ENCODE results near the gene WDR26. TPM values are rescaled to one million over a fixed set of nuclear protein-coding genes. Genes with fewer than 3 reads are reported as not detected.

Gene WDR26
- total RNA-seq, 4 donors from 2014 or later, result 45.9 to 76.9 (median 65.7) TPM

- no peaks in the 10 kb centered on the region for H3K36me3 ChIP-seq
- TF ChIP-seq CTCF (IDR thresholded peaks at IDR 0.05), result no peak
- no peak for TF ChIP-seq POLR2A (IDR thresholded peaks at IDR 0.05)
- no peak overlapping the region for H3K27ac ChIP-seq
- no peaks in the 10 kb centered on the region for H3K9me3 ChIP-seq
- no peaks in the 10 kb centered on the region for H3K4me1 ChIP-seq
- no peak overlapping the region for H3K4me3 ChIP-seq
- intact Hi-C loops (cut with DNase I; ENCODE audit: low total_unique reads), result no loop called here
- no peaks in the 10 kb centered on the region for H3K27me3 ChIP-seq
- DNase-seq, result no peak
These were observed 28.4 kb downstream of the WDR26 start for GRCh38 chr1:224406216-224406615.

GRCh38 chr1:224405604-224405970 is 29.0 kb downstream of the WDR26 start:
- no peak for TF ChIP-seq CTCF (IDR thresholded peaks at IDR 0.05)
- no peak for TF ChIP-seq POLR2A (IDR thresholded peaks at IDR 0.05)
- Histone ChIP-seq H3K27me3 (no peaks in the 10 kb centered on the region), H3K4me3 (no peak overlapping the region), H3K9me3 (no peaks in the 10 kb centered on the region), H3K36me3 (no peaks in the 10 kb centered on the region), H3K27ac (no peak overlapping the region), H3K4me1 (no peaks in the 10 kb centered on the region)
- intact Hi-C loops (cut with DNase I; ENCODE audit: low total_unique reads), result no loop called here
- DNase-seq, result no peak

- Histone ChIP-seq H3K4me1 (no peaks in the 10 kb centered on the region), H3K4me3 (no peak overlapping the region), H3K9me3 (no peaks in the 10 kb centered on the region), H3K36me3 (no peaks in the 10 kb centered on the region), H3K27me3 (no peaks in the 10 kb centered on the region), H3K27ac (no peak overlapping the region)
- DNase-seq, result no peak
- intact Hi-C loops (cut with DNase I; ENCODE audit: low total_unique reads), result no loop called here
- TF ChIP-seq CTCF (IDR thresholded peaks at IDR 0.05), result no peak
- TF ChIP-seq POLR2A (IDR thresholded peaks at IDR 0.05), result no peak
These were observed 29.5 kb downstream of the WDR26 start for GRCh38 chr1:224404916-224405603.

- intact Hi-C loops (cut with DNase I; ENCODE audit: low total_unique reads), result no loop called here
- no peak overlapping the region for H3K27ac ChIP-seq
- no peaks in the 10 kb centered on the region for H3K4me1 ChIP-seq
- H3K36me3 ChIP-seq, result no peaks in the 10 kb centered on the region
- DNase-seq, result no peak
- no peaks in the 10 kb centered on the region for H3K27me3 ChIP-seq
- H3K9me3 ChIP-seq, result no peaks in the 10 kb centered on the region
- no peak overlapping the region for H3K4me3 ChIP-seq
- no peak for TF ChIP-seq POLR2A (IDR thresholded peaks at IDR 0.05)
- TF ChIP-seq CTCF (IDR thresholded peaks at IDR 0.05), result no peak
These were observed 32.0 kb downstream of the WDR26 start for GRCh38 chr1:224402472-224403036.

GRCh38 chr1:224399887-224400286 is 34.7 kb downstream of the WDR26 start:
- H3K4me3 ChIP-seq, result no peak overlapping the region
- H3K36me3 ChIP-seq, result no peaks in the 10 kb centered on the region
- TF ChIP-seq POLR2A (IDR thresholded peaks at IDR 0.05) (no peak), CTCF (IDR thresholded peaks at IDR 0.05) (no peak)

More at GRCh38 chr1:224399887-224400286, 34.7 kb downstream of the WDR26 start:
- Histone ChIP-seq H3K9me3 (no peaks in the 10 kb centered on the region), H3K27ac (no peak overlapping the region), H3K27me3 (no peaks in the 10 kb centered on the region), H3K4me1 (no peaks in the 10 kb centered on the region)
- DNase-seq, result no peak
- intact Hi-C loops (cut with DNase I; ENCODE audit: low total_unique reads), result no loop called here
